Measurements from ENCODE around the gene KCNQ1OT1. TPM values are rescaled to one million over a fixed set of nuclear protein-coding genes. Genes with fewer than 3 reads are reported as not detected.

The KCNQ1OT1 gene
- total and polyA plus RNA-seq, 10 donors = 0.02 to 3.1 (median 1.7) TPM

DNA sequence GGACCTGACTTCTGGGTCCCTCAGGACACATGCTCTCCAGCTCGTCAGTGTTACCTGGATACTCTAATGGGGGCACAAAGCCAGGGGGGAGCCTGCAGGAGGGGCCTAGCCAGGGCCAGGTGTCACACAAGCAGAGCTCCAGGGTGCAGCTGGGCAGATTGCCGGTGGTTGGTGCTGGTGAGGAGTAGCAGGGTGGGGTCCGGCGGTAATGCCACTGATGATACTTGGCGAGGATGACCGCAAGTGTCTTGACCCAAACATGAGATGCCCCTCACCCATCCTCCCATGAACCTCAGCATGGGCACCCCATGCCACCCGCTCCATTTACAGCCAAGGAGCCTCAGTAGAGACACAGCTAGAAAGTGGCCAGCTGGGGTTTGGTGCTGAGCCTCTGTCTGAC lies 15.1 kb upstream of the KCNQ1OT1 start:
- peaks cover 0 to 8% (median 0%) of the 10 kb centered on the region in 6 donors for H3K36me3 ChIP-seq
- DNase-seq = no peak
- no peaks in the 10 kb centered on the region for H3K4me1 ChIP-seq
- WGBS, 5 donors = 92 to 100% (median 97%) methylated on average over 2 to 7 of the region's 7 CpGs; no CpG with 5 or more reads in 1 of the 5 donors
- intact Hi-C loops (cut with DNase I; ENCODE audit: low total_unique reads) = no loop called here
- H3K27me3 ChIP-seq (replicated peaks in 1 of 7) = no peaks in the 10 kb centered on the region
- TF ChIP-seq POLR2A (IDR thresholded peaks at IDR 0.05) (no peak), POLR2AphosphoS5 (IDR thresholded peaks at IDR 0.05) (no peak)
- TF ChIP-seq, protein P1, sequence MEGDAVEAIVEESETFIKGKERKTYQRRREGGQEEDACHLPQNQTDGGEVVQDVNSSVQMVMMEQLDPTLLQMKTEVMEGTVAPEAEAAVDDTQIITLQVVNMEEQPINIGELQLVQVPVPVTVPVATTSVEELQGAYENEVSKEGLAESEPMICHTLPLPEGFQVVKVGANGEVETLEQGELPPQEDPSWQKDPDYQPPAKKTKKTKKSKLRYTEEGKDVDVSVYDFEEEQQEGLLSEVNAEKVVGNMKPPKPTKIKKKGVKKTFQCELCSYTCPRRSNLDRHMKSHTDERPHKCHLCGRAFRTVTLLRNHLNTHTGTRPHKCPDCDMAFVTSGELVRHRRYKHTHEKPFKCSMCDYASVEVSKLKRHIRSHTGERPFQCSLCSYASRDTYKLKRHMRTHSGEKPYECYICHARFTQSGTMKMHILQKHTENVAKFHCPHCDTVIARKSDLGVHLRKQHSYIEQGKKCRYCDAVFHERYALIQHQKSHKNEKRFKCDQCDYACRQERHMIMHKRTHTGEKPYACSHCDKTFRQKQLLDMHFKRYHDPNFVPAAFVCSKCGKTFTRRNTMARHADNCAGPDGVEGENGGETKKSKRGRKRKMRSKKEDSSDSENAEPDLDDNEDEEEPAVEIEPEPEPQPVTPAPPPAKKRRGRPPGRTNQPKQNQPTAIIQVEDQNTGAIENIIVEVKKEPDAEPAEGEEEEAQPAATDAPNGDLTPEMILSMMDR (IDR thresholded peaks at IDR 0.05 in 8 of 11, conservative IDR thresholded peaks at IDR 0.05 in 3 of 11) = no peak
- H3K4me3 ChIP-seq = no peak overlapping the region
- H3K9me3 ChIP-seq = peaks cover 0 to 12% (median 5%) of the 10 kb centered on the region in 8 donors
- no peak overlapping the region for H3K27ac ChIP-seq

DNA sequence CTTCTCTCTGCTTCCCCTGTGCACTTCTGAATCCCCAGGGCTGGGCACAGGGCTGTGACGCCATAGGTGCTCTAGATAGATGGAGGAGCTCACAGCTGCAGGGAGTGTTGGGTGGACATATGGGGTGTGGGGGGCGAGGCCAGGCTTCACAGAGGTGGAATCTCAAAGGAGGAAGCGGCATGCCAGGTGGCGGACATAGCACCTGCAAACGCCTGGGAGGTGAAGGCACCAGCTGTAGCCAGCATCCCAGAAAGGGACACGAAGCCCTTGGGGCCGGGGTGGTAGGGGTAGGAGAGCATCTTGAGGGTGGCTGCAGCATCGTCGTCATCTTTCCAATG lies 14.6 kb upstream of the KCNQ1OT1 start:
- no peak overlapping the region for H3K27ac ChIP-seq
- H3K4me3 ChIP-seq = no peak overlapping the region
- intact Hi-C loops (cut with DNase I; ENCODE audit: low total_unique reads) = no loop called here
- peaks cover 0 to 8% (median 0%) of the 10 kb centered on the region in 6 donors for H3K36me3 ChIP-seq
- H3K9me3 ChIP-seq = peaks cover 0 to 14% (median 6%) of the 10 kb centered on the region in 8 donors
- no peaks in the 10 kb centered on the region for H3K27me3 ChIP-seq (replicated peaks in 1 of 7)
- no peaks in the 10 kb centered on the region for H3K4me1 ChIP-seq
- WGBS, 5 donors = 80 to 96% (median 90%) methylated on average over 9 of the region's 9 CpGs
- TF ChIP-seq POLR2A (IDR thresholded peaks at IDR 0.05) = no peak
- TF ChIP-seq, protein P1 (IDR thresholded peaks at IDR 0.05 in 8 of 11, conservative IDR thresholded peaks at IDR 0.05 in 3 of 11) = no peak
- no peak for TF ChIP-seq POLR2AphosphoS5 (IDR thresholded peaks at IDR 0.05)
- no peak for DNase-seq

DNA sequence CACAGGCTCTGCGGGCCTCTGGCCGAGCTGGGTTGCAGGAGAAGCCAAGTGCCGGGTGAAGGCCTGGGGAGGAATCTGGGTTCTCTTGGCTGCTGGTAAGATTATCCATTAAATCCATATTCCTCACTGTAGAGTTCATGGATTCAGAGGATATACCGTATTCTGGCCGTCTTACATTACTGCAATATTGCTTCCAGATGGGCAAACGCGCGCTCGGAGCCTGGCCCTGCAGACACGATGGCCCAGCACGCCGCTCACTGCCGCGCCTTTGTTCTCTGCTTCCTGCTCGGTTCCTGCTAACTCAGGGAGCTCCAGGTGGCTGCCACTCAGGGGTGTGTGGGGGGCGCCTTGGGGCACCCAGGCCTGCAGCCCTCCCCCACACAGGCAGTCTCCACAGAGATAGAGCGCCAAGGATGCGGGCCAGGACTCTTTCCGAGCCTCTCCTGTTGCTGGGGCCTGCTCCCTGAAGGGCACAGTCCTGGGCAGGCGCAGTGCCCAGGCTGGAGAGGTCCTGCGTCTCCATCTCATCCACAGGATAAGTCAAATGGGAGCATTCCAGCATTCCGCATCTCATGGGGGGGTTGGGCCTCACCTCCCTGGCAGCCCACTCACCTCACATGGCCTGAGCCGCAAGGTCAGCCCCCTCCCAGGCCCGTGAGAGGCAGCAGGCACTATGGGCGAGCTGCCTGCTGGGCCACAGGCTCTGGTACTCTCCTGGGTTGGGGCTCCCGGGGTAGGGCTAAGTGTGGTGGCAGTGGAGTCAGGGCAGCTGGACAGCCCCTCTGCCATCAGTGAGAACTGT lies 14.1 kb upstream of the KCNQ1OT1 start:
- TF ChIP-seq, protein P1 (IDR thresholded peaks at IDR 0.05 in 8 of 11, conservative IDR thresholded peaks at IDR 0.05 in 3 of 11) = no peak
- TF ChIP-seq POLR2AphosphoS5 (IDR thresholded peaks at IDR 0.05) (no peak), POLR2A (IDR thresholded peaks at IDR 0.05) (no peak)
- no peak for DNase-seq
- H3K36me3 ChIP-seq = peaks cover 0 to 8% (median 0%) of the 10 kb centered on the region in 6 donors
- H3K4me3 ChIP-seq = no peak overlapping the region
- WGBS, 5 donors = 91 to 97% (median 93%) methylated on average over 19 to 26 of the region's 26 CpGs
- H3K4me1 ChIP-seq = peaks cover 0 to 5% (median 0%) of the 10 kb centered on the region in 6 donors
- peaks cover 0 to 15% (median 6%) of the 10 kb centered on the region in 8 donors for H3K9me3 ChIP-seq
- no peaks in the 10 kb centered on the region for H3K27me3 ChIP-seq (replicated peaks in 1 of 7)
- H3K27ac ChIP-seq = no peak overlapping the region
- intact Hi-C loops (cut with DNase I; ENCODE audit: low total_unique reads) = no loop called here

DNA sequence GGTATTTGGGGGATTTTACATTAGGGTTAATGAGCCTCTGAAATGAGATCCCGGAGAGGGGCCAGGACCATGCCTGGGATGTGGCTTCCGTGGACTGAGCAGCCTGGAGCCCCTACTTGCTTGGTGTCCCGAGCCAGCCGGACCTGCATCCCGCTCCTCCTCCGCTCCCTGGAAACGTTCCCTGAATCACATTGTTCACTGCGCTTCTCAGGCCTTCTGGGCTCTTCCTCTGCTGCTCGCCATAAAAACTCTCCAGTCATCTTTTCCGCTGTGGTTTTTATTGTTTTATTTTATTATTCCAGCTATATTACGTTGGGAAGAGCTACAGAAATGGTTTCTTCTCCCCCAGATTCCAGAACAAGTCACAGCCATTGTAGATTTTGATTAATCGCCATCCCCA lies 13.3 kb upstream of the KCNQ1OT1 start:
- Histone ChIP-seq H3K36me3 (peaks cover 0 to 8% (median 0%) of the 10 kb centered on the region in 6 donors), H3K27me3 (replicated peaks in 1 of 7) (no peaks in the 10 kb centered on the region), H3K27ac (no peak overlapping the region), H3K4me3 (no peak overlapping the region), H3K9me3 (peaks cover 0 to 15% (median 6%) of the 10 kb centered on the region in 8 donors), H3K4me1 (peaks cover 0 to 12% (median 3%) of the 10 kb centered on the region in 6 donors)
- 81 to 93% (median 93%) methylated on average over 12 of the region's 12 CpGs for WGBS, 5 donors
- intact Hi-C loops (cut with DNase I; ENCODE audit: low total_unique reads) = no loop called here
- TF ChIP-seq POLR2AphosphoS5 (IDR thresholded peaks at IDR 0.05) (no peak), POLR2A (IDR thresholded peaks at IDR 0.05) (no peak)
- TF ChIP-seq, protein P1 (IDR thresholded peaks at IDR 0.05 in 8 of 11, conservative IDR thresholded peaks at IDR 0.05 in 3 of 11) = no peak
- no peak for DNase-seq
